ENCODE data around the gene CPNE5. TPM values are rescaled to one million over a fixed set of nuclear protein-coding genes. Genes with fewer than 3 reads are reported as not detected.

CPNE5 gene
- total RNA-seq, 1 donor from 2014 or later, result 1.3 TPM

DNA sequence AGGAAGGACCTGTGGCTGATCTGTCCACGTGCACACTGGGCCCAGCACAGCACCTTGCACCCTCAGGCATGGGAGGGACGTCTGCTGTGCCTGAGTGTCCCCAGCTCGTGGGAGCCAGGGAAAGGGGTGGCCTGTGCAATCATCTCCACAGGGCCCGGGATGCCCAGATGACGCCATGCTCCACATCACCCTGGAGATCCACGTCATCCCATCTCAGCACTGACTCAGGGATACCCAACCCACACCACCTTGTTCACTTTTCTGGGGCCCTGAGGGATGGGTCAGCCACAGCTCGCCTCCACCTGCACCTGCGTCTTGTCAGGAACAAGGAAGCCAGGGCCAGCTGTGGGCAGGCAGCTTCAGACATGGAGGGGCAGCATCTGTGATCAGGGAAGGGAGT lies 93.4 kb downstream of the CPNE5 start:
- TF ChIP-seq, protein P1, sequence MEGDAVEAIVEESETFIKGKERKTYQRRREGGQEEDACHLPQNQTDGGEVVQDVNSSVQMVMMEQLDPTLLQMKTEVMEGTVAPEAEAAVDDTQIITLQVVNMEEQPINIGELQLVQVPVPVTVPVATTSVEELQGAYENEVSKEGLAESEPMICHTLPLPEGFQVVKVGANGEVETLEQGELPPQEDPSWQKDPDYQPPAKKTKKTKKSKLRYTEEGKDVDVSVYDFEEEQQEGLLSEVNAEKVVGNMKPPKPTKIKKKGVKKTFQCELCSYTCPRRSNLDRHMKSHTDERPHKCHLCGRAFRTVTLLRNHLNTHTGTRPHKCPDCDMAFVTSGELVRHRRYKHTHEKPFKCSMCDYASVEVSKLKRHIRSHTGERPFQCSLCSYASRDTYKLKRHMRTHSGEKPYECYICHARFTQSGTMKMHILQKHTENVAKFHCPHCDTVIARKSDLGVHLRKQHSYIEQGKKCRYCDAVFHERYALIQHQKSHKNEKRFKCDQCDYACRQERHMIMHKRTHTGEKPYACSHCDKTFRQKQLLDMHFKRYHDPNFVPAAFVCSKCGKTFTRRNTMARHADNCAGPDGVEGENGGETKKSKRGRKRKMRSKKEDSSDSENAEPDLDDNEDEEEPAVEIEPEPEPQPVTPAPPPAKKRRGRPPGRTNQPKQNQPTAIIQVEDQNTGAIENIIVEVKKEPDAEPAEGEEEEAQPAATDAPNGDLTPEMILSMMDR (IDR thresholded peaks at IDR 0.05), result no peak
- intact Hi-C loops (cut with DNase I), result no loop called here
- Histone ChIP-seq H3K4me3 (no peak overlapping the region), H3K36me3 (no peaks in the 10 kb centered on the region), H3K27ac (no peak overlapping the region), H3K27me3 (no peaks in the 10 kb centered on the region), H3K9me3 (peaks cover 0 to 7% of the 10 kb centered on the region in 2 donors), H3K4me1 (no peaks in the 10 kb centered on the region)
- no peak for DNase-seq (ENCODE audit: low spot score in 2 of 2)

- intact Hi-C loops (cut with DNase I), result no loop called here
- Histone ChIP-seq H3K4me1 (no peaks in the 10 kb centered on the region), H3K4me3 (no peak overlapping the region), H3K36me3 (no peaks in the 10 kb centered on the region), H3K9me3 (peaks cover 0 to 2% of the 10 kb centered on the region in 2 donors), H3K27me3 (no peaks in the 10 kb centered on the region), H3K27ac (no peak overlapping the region)
- no peak for DNase-seq (ENCODE audit: low spot score in 2 of 2)
- TF ChIP-seq, protein P1 (IDR thresholded peaks at IDR 0.05), result no peak
Measured at GRCh38 chr6:36745283-36745682, 94.0 kb downstream of the CPNE5 start.

GRCh38 chr6:36744304-36744673 lies 95.0 kb downstream of the CPNE5 start:
- H3K27ac ChIP-seq, result no peak overlapping the region
- no peaks in the 10 kb centered on the region for H3K4me1 ChIP-seq
- no peak for DNase-seq (ENCODE audit: low spot score in 2 of 2)
- H3K27me3 ChIP-seq, result no peaks in the 10 kb centered on the region
- no peaks in the 10 kb centered on the region for H3K36me3 ChIP-seq
- intact Hi-C loops (cut with DNase I), result no loop called here
- no peak overlapping the region for H3K4me3 ChIP-seq
- TF ChIP-seq, protein P1 (IDR thresholded peaks at IDR 0.05), result no peak
- H3K9me3 ChIP-seq, result no peaks in the 10 kb centered on the region

DNA sequence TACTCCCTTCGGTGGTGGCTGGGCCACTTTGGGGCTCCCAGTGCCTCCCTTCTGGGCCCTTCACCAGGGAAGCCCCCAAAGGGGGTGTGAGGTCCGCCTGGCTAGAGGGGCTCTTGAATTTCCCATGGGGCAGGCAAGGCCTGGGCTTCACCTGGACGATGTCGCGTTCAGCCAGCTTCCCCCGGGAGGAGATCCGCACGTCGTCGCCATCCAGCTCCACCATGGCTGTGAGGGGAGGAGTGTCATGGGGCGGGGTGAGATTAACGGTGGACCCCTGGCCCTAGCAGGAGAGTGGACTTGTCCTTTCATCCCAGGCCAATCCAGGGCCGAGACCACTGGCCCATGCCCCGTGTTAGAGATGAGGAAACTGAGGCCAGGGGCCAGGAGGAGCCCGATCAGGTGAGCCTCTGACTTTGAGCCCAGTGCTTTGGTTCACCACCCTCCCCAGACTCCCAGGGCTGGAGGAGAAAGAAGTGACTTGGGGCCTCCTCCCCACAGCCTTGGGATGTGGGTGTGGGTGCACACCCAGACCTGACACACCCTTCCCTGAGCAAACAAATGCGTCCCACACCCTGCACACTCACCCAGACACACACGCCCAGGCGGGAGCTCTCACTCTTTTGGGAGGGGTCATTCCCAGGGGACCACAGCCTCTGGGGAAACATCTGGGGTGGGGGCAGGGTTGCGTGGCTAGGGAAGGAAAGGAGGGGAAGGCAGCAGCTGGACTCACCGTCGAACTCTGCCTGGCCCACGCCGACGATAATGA lies 95.5 kb downstream of the CPNE5 start:
- no peak for DNase-seq (ENCODE audit: low spot score in 2 of 2)

DNA sequence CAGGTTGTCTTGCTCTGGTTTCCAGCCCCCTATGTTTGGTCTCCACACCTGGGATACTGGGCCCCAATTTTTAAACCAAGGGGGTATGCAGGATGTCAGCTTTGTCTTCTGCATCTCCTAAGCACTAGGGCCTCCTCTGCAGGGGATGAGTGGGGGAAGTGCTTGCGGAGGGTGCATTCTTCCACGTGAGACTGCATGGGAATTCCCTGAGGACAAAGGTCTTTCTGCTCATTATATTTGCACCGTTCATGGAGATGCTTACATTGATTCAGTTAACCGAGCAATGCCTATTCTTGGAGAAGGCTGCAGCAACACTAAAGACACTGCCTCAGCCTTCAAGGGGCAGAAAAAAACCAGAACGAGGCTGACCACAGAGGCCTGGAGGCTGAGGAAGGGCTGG lies 96.2 kb downstream of the CPNE5 start:
- intact Hi-C loops (cut with DNase I), result no loop called here
- Histone ChIP-seq H3K4me3 (no peak overlapping the region), H3K27ac (no peak overlapping the region), H3K36me3 (no peaks in the 10 kb centered on the region), H3K27me3 (no peaks in the 10 kb centered on the region), H3K9me3 (no peaks in the 10 kb centered on the region), H3K4me1 (no peaks in the 10 kb centered on the region)
- TF ChIP-seq, protein P1 (IDR thresholded peaks at IDR 0.05), result no peak
- DNase-seq (ENCODE audit: low spot score in 2 of 2), result no peak

More for the DNA sequence above, 95.5 kb downstream of the CPNE5 start:
- H3K27ac ChIP-seq, result no peak overlapping the region
- H3K27me3 ChIP-seq, result no peaks in the 10 kb centered on the region
- no peaks in the 10 kb centered on the region for H3K4me1 ChIP-seq
- intact Hi-C loops (cut with DNase I), result no loop called here
- no peak overlapping the region for H3K4me3 ChIP-seq
- H3K36me3 ChIP-seq, result no peaks in the 10 kb centered on the region
- no peaks in the 10 kb centered on the region for H3K9me3 ChIP-seq
- TF ChIP-seq, protein P1 (IDR thresholded peaks at IDR 0.05), result no peak

Measured in ascending aorta (tissue), 2 donors.